ENCODE data around the gene MPHOSPH9. TPM values are rescaled to one million over a fixed set of nuclear protein-coding genes. Genes with fewer than 3 reads are reported as not detected.

The MPHOSPH9 gene
- total RNA-seq, 2 donors from 2014 or later = 99.0 to 148 TPM

GRCh38 chr12:123149088-123149487 lies 83.9 kb downstream of the MPHOSPH9 start:
- Mint-ChIP-seq H3K27ac (peak overlapping the region; percentile 78 to 94), H3K9me3 (no peaks in the 10 kb centered on the region), H3K36me3 (peaks cover 6 to 10% of the 10 kb centered on the region in 2 donors)
- ATAC-seq = no peak
- DNase-seq (ENCODE audit: low spot score in 2 of 2) = no peak

DNA sequence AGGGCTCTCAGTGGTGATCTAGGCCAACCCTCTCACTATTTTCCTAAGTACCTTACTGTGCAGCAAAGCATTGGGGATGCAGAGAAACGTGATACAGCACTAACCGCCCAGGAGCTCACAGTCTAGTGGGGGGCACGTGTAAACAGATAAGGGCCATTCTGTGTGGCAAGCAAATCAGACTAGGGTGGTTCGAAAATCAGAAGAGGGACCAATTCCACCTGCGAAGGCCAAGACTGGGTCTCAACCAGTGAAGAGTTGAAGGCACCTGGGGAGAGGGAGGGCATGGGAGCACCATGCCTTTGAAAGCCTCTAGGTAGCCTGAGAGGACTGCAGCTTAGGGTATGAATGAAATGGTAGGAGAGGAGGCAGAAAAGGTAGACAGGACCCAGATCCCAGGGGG lies 84.3 kb downstream of the MPHOSPH9 start:
- no peak for ATAC-seq
- H3K27ac Mint-ChIP-seq = no peak overlapping the region
- H3K36me3 Mint-ChIP-seq = peaks cover 6 to 10% of the 10 kb centered on the region in 2 donors
- DNase-seq (ENCODE audit: low spot score in 2 of 2) = no peak
- no peaks in the 10 kb centered on the region for H3K9me3 Mint-ChIP-seq

DNA sequence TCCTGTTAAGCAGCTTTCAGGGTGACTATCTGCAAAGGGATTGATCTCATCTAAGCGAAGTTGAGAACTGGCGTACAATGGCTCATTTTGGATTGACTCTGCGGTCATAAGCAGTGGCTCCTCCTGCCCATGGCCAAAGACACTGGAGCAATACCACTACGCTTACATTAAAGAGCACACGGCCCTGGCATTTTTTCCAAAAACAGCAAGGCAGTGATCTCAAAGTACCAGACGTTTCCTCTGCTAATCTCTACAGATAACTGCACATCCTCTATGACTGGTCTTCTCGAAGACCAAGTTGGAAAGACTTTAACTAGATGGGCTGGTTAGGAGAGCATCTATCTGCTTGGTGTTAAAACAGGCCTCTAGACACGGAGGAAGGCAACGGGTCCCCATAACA lies 84.7 kb downstream of the MPHOSPH9 start:
- Mint-ChIP-seq H3K36me3 (peaks cover 6 to 10% of the 10 kb centered on the region in 2 donors), H3K27ac (no peak overlapping the region), H3K9me3 (no peaks in the 10 kb centered on the region)
- DNase-seq (ENCODE audit: low spot score in 2 of 2) = no peak
- no peak for ATAC-seq

DNA sequence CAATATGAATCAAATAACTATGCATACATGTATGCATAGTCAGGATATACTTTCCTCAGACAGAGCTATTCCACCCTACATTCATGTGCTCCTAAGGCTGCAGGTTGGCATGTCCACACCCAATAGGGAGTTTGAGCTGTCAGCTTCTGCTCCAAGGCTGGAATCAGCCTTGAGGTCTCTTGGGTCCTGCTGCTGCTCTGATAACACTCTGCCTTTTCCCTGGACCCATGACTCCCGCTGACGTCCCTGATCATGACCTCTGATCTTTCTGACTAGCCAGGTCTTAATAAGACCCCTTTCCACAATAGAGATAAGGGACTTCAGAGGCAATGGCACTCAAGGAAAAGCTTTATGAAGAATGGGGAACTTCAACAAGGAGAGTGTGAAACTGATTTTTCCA lies 87.7 kb downstream of the MPHOSPH9 start:
- no peak for ATAC-seq
- H3K9me3 Mint-ChIP-seq = no peaks in the 10 kb centered on the region

DNA sequence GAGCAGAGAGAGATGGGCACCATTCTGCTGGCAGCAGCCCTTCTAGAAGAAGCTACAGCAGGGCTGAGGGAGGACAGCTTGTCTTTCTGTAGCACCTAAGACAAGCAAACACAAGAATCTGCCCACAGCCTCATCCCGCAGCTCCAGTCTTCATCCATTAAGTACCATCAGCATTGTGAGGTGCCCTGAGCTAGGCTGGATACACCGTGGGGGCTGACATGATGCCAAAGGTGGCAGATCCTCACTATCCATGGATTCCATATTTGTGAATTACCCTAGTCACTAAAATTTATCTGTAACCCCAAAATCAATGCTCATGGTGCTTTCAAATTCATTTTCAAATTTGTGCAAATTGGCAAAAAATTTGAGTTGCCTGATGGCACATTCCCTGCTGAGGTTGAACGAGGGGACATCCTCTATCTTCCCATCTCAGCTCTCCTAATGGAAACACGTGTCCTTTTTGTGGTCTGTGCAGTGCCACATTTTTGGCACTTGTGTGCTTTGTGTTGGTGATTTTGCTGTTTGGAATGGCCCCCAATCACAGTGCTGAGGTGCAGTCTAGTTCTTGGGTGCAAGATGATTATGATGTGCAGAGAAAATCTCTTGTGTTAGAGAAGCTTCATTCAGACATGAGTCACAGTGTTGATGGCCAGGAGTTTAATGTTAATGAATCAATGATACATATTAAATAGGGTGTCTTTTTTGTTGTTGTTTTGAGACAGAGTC lies 89.0 kb downstream of the MPHOSPH9 start:
- H3K9me3 Mint-ChIP-seq = no peaks in the 10 kb centered on the region
- H3K27ac Mint-ChIP-seq = no peak overlapping the region
- ATAC-seq (no peak), DNase-seq (ENCODE audit: low spot score in 2 of 2) (no peak)
- no peaks in the 10 kb centered on the region for H3K36me3 Mint-ChIP-seq

More for the DNA sequence above, 87.7 kb downstream of the MPHOSPH9 start:
- Mint-ChIP-seq H3K36me3 (peaks cover 6 to 10% of the 10 kb centered on the region in 2 donors), H3K27ac (no peak overlapping the region)
- no peak for DNase-seq (ENCODE audit: low spot score in 2 of 2)

DNA sequence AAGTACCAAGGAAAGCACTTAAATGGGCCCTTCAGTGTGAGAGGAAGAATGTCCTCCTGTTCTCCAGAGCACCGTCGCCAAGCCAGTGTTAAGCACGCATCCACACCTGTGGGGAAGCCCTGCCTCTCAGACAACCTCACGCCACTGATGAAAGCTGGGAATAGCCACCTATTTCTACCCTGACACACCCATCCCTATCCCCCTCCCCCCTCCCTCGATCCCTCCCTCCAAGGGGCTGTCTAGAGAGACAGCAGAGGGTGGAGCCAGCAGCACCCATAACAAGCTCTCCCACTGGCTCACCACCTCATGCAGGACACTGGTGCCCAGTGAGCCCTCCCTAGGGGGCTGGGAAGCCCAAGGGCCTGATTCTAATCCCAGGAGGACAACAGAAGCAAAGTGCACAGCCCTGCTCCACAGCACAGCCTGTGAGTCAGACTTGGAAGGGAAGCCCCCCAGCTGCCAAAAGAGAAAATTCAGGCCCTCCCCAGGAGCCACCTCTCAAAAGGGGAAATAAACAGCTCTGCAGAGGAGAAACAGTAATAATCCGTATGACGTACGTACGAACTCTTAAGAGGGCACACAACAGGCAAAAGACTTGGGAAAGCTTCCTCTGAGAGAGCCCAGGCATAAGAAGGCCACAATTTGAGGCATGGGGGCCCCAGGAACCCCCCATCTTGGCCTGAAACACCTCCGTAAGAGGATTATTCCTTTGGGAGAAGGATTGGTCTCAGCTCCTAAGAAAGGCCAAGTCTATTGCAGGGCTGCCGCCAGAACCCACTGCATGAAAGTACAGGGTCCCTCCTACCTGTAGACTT lies 89.8 kb downstream of the MPHOSPH9 start:
- no peak for ATAC-seq
- H3K36me3 Mint-ChIP-seq = no peaks in the 10 kb centered on the region
- H3K27ac Mint-ChIP-seq = no peak overlapping the region
- H3K9me3 Mint-ChIP-seq = no peaks in the 10 kb centered on the region
- DNase-seq (ENCODE audit: low spot score in 2 of 2) = no peak

DNA sequence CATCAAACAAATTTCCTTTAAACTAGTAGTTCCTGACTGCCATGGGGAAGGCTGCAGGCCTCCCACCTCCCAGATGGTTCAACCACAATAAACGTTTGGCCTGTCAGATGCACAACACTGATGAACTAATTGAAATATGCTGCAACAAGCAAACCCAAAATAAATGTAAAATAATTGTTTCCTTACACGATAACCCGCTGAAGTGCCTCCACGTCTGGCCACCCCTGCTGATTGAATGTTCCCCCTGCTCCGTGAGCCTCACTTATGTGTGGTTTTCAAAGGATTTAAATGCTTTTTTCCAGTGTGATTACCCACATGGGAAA lies 90.5 kb downstream of the MPHOSPH9 start:
- Mint-ChIP-seq H3K9me3 (no peaks in the 10 kb centered on the region), H3K27ac (no peak overlapping the region), H3K36me3 (no peaks in the 10 kb centered on the region)
- no peak for ATAC-seq
- no peak for DNase-seq (ENCODE audit: low spot score in 2 of 2)

GRCh38 chr12:123141615-123142517 lies 91.1 kb downstream of the MPHOSPH9 start:
- H3K36me3 Mint-ChIP-seq = no peaks in the 10 kb centered on the region
- peak overlapping the region in 1 of 2 donors; percentile 26 for H3K27ac Mint-ChIP-seq
- no peak for DNase-seq (ENCODE audit: low spot score in 2 of 2)
- no peaks in the 10 kb centered on the region for H3K9me3 Mint-ChIP-seq
- peak in 1 of 2 donors; percentile 30 for ATAC-seq

- Mint-ChIP-seq H3K9me3 (no peaks in the 10 kb centered on the region), H3K36me3 (no peaks in the 10 kb centered on the region), H3K27ac (peak overlapping the region in 1 of 2 donors; percentile 74)
- ATAC-seq = no peak
- DNase-seq (ENCODE audit: low spot score in 2 of 2) = no peak
These were observed 92.0 kb downstream of the MPHOSPH9 start for GRCh38 chr12:123140676-123141614.

- H3K9me3 Mint-ChIP-seq = no peaks in the 10 kb centered on the region
- H3K27ac Mint-ChIP-seq = peak overlapping the region; percentile 31 to 74
- ATAC-seq (peak; percentile 13 to 70), DNase-seq (ENCODE audit: low spot score in 2 of 2) (no peak)
- H3K36me3 Mint-ChIP-seq = no peaks in the 10 kb centered on the region
These were observed 92.8 kb downstream of the MPHOSPH9 start for GRCh38 chr12:123139926-123140675.

GRCh38 chr12:123135688-123136087 lies 97.3 kb downstream of the MPHOSPH9 start:
- peaks cover 0 to 3% of the 10 kb centered on the region in 2 donors for H3K9me3 Mint-ChIP-seq
- no peak overlapping the region for H3K27ac Mint-ChIP-seq
- ATAC-seq (no peak), DNase-seq (ENCODE audit: low spot score in 2 of 2) (no peak)
- H3K36me3 Mint-ChIP-seq = peaks cover 6% of the 10 kb centered on the region in 2 donors

GRCh38 chr12:123134826-123135225 lies 98.1 kb downstream of the MPHOSPH9 start:
- Mint-ChIP-seq H3K27ac (no peak overlapping the region), H3K36me3 (peaks cover 6% of the 10 kb centered on the region in 2 donors), H3K9me3 (peaks cover 0 to 3% of the 10 kb centered on the region in 2 donors)
- DNase-seq (ENCODE audit: low spot score in 2 of 2) (no peak), ATAC-seq (no peak)

DNA sequence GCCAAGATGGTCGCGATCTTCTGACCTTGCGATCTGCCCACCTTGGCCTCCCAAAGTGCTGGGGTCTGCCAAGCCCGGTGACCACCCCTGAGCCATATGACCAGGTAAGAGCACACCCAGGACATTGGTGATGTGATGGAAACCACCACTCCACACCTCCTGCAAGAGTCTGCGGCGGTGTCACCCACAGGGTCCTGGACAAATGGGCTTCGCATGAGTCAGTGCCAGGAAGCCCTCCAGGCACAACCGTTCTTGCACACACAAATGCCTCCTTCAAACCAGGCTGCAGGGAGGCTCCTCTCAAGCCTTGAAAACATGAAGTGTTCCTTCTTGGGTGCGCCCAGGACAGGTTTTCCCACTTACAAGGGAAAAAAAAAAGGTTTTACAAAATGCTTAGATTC lies 98.7 kb downstream of the MPHOSPH9 start:
- no peak overlapping the region for H3K27ac Mint-ChIP-seq
- peaks cover 0 to 3% of the 10 kb centered on the region in 2 donors for H3K9me3 Mint-ChIP-seq
- H3K36me3 Mint-ChIP-seq = peaks cover 6% of the 10 kb centered on the region in 2 donors
- DNase-seq (ENCODE audit: low spot score in 2 of 2) (no peak), ATAC-seq (no peak)

DNA sequence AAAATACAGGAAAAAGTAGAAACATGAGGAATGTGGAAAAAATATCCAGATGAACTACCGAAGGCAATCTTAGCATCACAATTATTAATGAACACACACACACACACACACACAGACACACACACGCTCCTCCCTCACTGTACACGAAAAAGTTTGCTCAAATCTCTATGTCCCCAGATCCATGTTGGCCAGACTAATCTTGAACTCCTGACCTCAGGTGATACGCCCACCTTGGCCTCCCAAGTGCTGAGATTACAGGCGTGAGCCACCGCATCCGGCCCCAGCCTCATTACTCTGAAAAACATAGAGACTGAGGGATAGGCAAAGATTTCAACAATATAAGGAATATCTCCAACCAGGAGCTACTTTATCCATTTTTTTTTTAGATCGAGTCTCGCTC lies 99.2 kb downstream of the MPHOSPH9 start:
- Mint-ChIP-seq H3K36me3 (peaks cover 6% of the 10 kb centered on the region in 2 donors), H3K27ac (no peak overlapping the region), H3K9me3 (peaks cover 0 to 3% of the 10 kb centered on the region in 2 donors)
- DNase-seq (ENCODE audit: low spot score in 2 of 2) = no peak
- no peak for ATAC-seq

DNA sequence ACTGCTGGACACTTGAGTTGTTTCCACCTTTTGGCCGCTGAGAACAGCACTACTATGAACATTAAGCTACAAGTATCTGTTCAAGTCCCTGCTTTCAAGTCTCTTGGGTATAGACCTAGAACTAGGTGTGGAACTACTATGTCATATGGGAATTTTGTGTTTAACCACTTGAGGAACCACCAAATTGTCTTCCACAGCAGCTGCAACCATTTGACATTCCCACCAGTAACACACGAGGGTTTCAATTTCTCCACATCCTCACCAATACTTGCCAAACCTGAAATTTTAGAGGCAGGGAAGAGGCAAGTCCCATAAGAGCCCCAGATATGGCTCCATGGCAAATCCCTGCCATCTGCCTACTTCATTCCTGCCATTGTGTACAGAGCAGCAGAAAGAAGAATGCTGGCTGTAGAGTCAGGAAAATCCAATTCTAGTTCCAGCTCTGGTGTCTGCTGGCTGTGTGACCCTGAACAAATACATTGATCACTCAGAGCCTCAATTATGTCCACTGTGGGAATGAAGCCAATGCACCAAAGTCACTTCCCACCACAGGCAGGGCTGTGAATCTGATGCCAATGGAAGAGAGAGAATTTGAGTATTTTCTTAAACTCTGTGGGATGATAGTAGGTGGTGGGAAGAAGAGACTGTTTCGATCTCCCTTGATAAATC lies 99.9 kb downstream of the MPHOSPH9 start:
- Mint-ChIP-seq H3K9me3 (peaks cover 0 to 3% of the 10 kb centered on the region in 2 donors), H3K36me3 (peaks cover 6% of the 10 kb centered on the region in 2 donors), H3K27ac (peak overlapping the region in 1 of 2 donors; percentile 95)
- ATAC-seq (no peak), DNase-seq (ENCODE audit: low spot score in 2 of 2) (no peak)
